DOHH2 (cell line): ENCODE data around the gene KDM1A.

Source experiments
- EZH2phosphoT487 ChIP-seq: fragments of 200-600 bp; sonication (generic); IDR thresholded peaks from 2 replicates; pipeline ENCODE4 v1.6.1; 2017; ENCODE audit warnings: borderline replicate concordance, mild to moderate bottlenecking, antibody characterized with exemption, low read length, moderate library complexity, mixed read lengths
- TF ChIP-seq, protein P1 (sequence below): fragments of 200-600 bp; sonication (generic); IDR thresholded peaks from one replicate; pipeline ENCODE4 v1.5.1; 2014; ENCODE audit warnings: antibody characterized with exemption, mild to moderate bottlenecking, low read depth, low read length; ENCODE audit not compliant: poor library complexity, severe bottlenecking

DNA sequence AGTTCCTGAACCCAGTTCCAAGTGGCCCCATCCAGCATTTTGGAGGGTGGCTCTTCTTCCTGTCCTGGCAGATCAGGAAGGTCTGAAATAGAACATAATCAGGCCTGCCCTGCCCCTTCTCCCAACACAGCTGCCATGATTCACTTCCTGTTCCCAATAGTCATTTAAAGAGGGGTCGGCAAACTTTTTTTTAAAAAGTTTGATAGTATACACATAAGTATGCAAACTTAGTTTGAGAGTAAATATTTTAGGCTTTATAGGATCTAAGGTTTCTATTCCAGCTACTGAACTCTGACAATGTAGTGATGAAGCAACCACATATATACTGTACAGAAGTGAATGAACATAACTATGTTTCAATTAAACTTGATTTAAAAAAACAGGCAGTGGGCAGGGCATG lies 83.0 kb downstream of the KDM1A start:
- TF ChIP-seq, protein P1, sequence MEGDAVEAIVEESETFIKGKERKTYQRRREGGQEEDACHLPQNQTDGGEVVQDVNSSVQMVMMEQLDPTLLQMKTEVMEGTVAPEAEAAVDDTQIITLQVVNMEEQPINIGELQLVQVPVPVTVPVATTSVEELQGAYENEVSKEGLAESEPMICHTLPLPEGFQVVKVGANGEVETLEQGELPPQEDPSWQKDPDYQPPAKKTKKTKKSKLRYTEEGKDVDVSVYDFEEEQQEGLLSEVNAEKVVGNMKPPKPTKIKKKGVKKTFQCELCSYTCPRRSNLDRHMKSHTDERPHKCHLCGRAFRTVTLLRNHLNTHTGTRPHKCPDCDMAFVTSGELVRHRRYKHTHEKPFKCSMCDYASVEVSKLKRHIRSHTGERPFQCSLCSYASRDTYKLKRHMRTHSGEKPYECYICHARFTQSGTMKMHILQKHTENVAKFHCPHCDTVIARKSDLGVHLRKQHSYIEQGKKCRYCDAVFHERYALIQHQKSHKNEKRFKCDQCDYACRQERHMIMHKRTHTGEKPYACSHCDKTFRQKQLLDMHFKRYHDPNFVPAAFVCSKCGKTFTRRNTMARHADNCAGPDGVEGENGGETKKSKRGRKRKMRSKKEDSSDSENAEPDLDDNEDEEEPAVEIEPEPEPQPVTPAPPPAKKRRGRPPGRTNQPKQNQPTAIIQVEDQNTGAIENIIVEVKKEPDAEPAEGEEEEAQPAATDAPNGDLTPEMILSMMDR, result no peak
- no peak for TF ChIP-seq EZH2phosphoT487
